WTC11 (cell line): ENCODE measurements around the gene LDLRAD4. TPM values are rescaled to one million over a fixed set of nuclear protein-coding genes. Genes with fewer than 3 reads are reported as not detected.

Source experiments
- ATAC-seq: fragments of 200-7000 bp; cut with Tn5 transposase; 2 replicates; pipeline ENCODE4 v1.10.0; 2021; ENCODE audit warnings: mild to moderate bottlenecking, moderate library complexity
- CTCF ChIA-PET: fragments of 300-600 bp; sonication (Branson Sonifier 250); formaldehyde crosslinking; loops from one replicate; lab custom pipeline; 2021; ENCODE audit warnings: antibody characterized with exemption; lab: Charles Lee
- POLR2A ChIA-PET: fragments of 350-600 bp; sonication (Branson Sonifier 250); formaldehyde crosslinking; loops from one replicate; lab custom pipeline; 2021; ENCODE audit warnings: antibody characterized with exemption; lab: Charles Lee
- DNase-seq: peaks from one replicate; pipeline ENCODE4 v3.0.0; 2021; ENCODE audit warnings: low spot score
- H3K27ac Mint-ChIP-seq: 2 replicates; pipeline ENCODE4 v1.8.0; 2021; ENCODE audit warnings: mixed read lengths
- H3K27me3 Mint-ChIP-seq: 2 replicates; pipeline ENCODE4 v1.8.0; 2021; ENCODE audit warnings: low read depth, mild to moderate bottlenecking, moderate library complexity, mixed read lengths
- H3K36me3 Mint-ChIP-seq: 2 replicates; pipeline ENCODE4 v1.8.0; 2021; ENCODE audit warnings: mixed read lengths
- H3K4me1 Mint-ChIP-seq: 2 replicates; pipeline ENCODE4 v1.8.0; 2022; ENCODE audit warnings: mixed read lengths
- H3K4me3 Mint-ChIP-seq: 2 replicates; pipeline ENCODE4 v1.8.0; 2021; ENCODE audit warnings: mild to moderate bottlenecking, moderate library complexity, mixed read lengths
- H3K9me3 Mint-ChIP-seq: 2 replicates; pipeline ENCODE4 v1.8.0; 2021; ENCODE audit warnings: mixed read lengths
- ARID4B ChIP-seq: sonication (generic); formaldehyde crosslinking; IDR thresholded peaks from 2 replicates; pipeline ENCODE4 v1.8.0; 2023; ENCODE audit warnings: missing genetic modification reagents, mild to moderate bottlenecking, borderline replicate concordance
- ATF2 ChIP-seq: sonication (generic); formaldehyde crosslinking; IDR thresholded peaks from 2 replicates; pipeline ENCODE4 v1.8.1; 2022; ENCODE audit warnings: low read depth, missing genetic modification reagents, borderline replicate concordance
- CREB1 ChIP-seq: sonication (generic); formaldehyde crosslinking; IDR thresholded peaks from 2 replicates; pipeline ENCODE4 v1.8.0; 2023; ENCODE audit warnings: mild to moderate bottlenecking, missing genetic modification reagents
- E2F4 ChIP-seq: sonication (generic); formaldehyde crosslinking; IDR thresholded peaks from 2 replicates; pipeline ENCODE4 v1.8.1; 2022; ENCODE audit warnings: low read depth, mild to moderate bottlenecking, moderate library complexity, missing genetic modification reagents, borderline replicate concordance
- ELF4 ChIP-seq: sonication (generic); formaldehyde crosslinking; IDR thresholded peaks from 2 replicates; pipeline ENCODE4 v1.8.1; 2022; ENCODE audit warnings: low read depth, mild to moderate bottlenecking, moderate library complexity, missing genetic modification reagents
- MAX ChIP-seq: sonication (generic); formaldehyde crosslinking; IDR thresholded peaks from 2 replicates; pipeline ENCODE4 v1.8.0; 2022; ENCODE audit warnings: mild to moderate bottlenecking, missing genetic modification reagents
- NFE2L1 ChIP-seq: sonication (generic); formaldehyde crosslinking; IDR thresholded peaks from 2 replicates; pipeline ENCODE4 v1.8.1; 2023; ENCODE audit warnings: missing genetic modification reagents
- PRRX2 ChIP-seq: fragments of 250-450 bp; sonication (Bioruptor Pico); IDR thresholded peaks from 2 replicates; pipeline ENCODE4 v1.8.0; 2021; ENCODE audit warnings: mild to moderate bottlenecking
- SMAD3 ChIP-seq: sonication (generic); formaldehyde crosslinking; IDR thresholded peaks from 2 replicates; pipeline ENCODE4 v1.8.0; 2022; ENCODE audit warnings: missing genetic modification reagents, mild to moderate bottlenecking, borderline replicate concordance
- ZBTB43 ChIP-seq: sonication (generic); formaldehyde crosslinking; IDR thresholded peaks from 2 replicates; pipeline ENCODE4 v1.8.1; 2023; ENCODE audit warnings: mild to moderate bottlenecking, missing genetic modification reagents
- ZNF121 ChIP-seq: sonication (generic); formaldehyde crosslinking; IDR thresholded peaks from 2 replicates; pipeline ENCODE4 v1.8.0; 2023; ENCODE audit warnings: missing genetic modification reagents
- ZNF219 ChIP-seq: sonication (generic); formaldehyde crosslinking; IDR thresholded peaks from 2 replicates; pipeline ENCODE4 v1.8.0; 2023; ENCODE audit warnings: missing genetic modification reagents, mild to moderate bottlenecking, borderline replicate concordance
- ZNF396 ChIP-seq: fragments of 250-450 bp; sonication (Bioruptor Pico); IDR thresholded peaks from 2 replicates; pipeline ENCODE4 v1.8.0; 2021; ENCODE audit warnings: mild to moderate bottlenecking, moderate library complexity, borderline replicate concordance
- ZNF416 ChIP-seq: fragments of 250-450 bp; sonication (Bioruptor Pico); IDR thresholded peaks from 2 replicates; pipeline ENCODE4 v1.9.0; 2021; ENCODE audit warnings: mild to moderate bottlenecking, inconsistent platforms
- ZNF425 ChIP-seq: fragments of 250-450 bp; sonication (Bioruptor Pico); conservative IDR thresholded peaks from 2 replicates; pipeline ENCODE4 v1.9.0; 2021; ENCODE audit warnings: mild to moderate bottlenecking
- ZNF532 ChIP-seq: fragments of 250-450 bp; sonication (Bioruptor Pico); IDR thresholded peaks from 2 replicates; pipeline ENCODE4 v1.9.0; 2021; ENCODE audit warnings: mild to moderate bottlenecking, borderline replicate concordance
- ZSCAN18 ChIP-seq: fragments of 250-450 bp; sonication (Bioruptor Pico); IDR thresholded peaks from 2 replicates; pipeline ENCODE4 v2.1.2; 2022; ENCODE audit warnings: mild to moderate bottlenecking, moderate library complexity
- total RNA-seq: library from RNA; stranded (reverse); gene quantifications from 3 replicates; pipeline ENCODE4 v1.2.3, GENCODE V29; 2021

Gene LDLRAD4
- total RNA-seq, 1 experiment from 2014 or later: 6.2 TPM

GRCh38 chr18:13271302-13271911 lies 52.8 kb downstream of the LDLRAD4 start:
- Mint-ChIP-seq H3K4me1 (peaks cover 26% of the 10 kb centered on the region), H3K36me3 (no peaks in the 10 kb centered on the region), H3K27ac (no peak overlapping the region), H3K27me3 (no peaks in the 10 kb centered on the region; the same call in 1 of the 2 replicates), H3K4me3 (no peak overlapping the region), H3K9me3 (no peaks in the 10 kb centered on the region)
- POLR2A ChIA-PET: interaction anchor here (0.7 kb wide), 1 partner anchor 46 kb away, joined by 3 read pairs; no protein-coding TSS in a partner anchor
- no peak for DNase-seq
- TF ChIP-seq ELF4 (CRISPR knock-in tag) (no peak), ZNF219 (no peak), ZSCAN18 (CRISPR knock-in tag) (no peak), CREB1 (CRISPR knock-in tag) (no peak), MAX (CRISPR knock-in tag) (no peak), NFE2L1 (CRISPR knock-in tag) (no peak), SMAD3 (CRISPR knock-in tag) (no peak), ZBTB43 (CRISPR knock-in tag) (no peak), ZNF416 (no peak), ZNF396 (CRISPR knock-in tag) (no peak), ZNF425 (CRISPR knock-in tag) (no peak)
- CTCF ChIA-PET: interaction anchor here (0.7 kb wide), 1 partner anchor 286 kb away, joined by 4 read pairs; no protein-coding TSS in a partner anchor
- no peak for ATAC-seq

- ChIA-PET POLR2A (interaction anchor here (0.7 kb wide), 1 partner anchor 47 kb away, joined by 3 read pairs; no protein-coding TSS in a partner anchor), CTCF (interaction anchor here (0.7 kb wide), 1 partner anchor 285 kb away, joined by 4 read pairs; no protein-coding TSS in a partner anchor)
- peaks cover 22% of the 10 kb centered on the region for H3K4me1 Mint-ChIP-seq
- H3K36me3 Mint-ChIP-seq: no peaks in the 10 kb centered on the region
- DNase-seq (no peak), ATAC-seq (no peak)
- no peak overlapping the region for H3K4me3 Mint-ChIP-seq
- no peaks in the 10 kb centered on the region for H3K9me3 Mint-ChIP-seq
- H3K27me3 Mint-ChIP-seq: no peaks in the 10 kb centered on the region; the same call in 1 of the 2 replicates
- H3K27ac Mint-ChIP-seq: no peak overlapping the region
- TF ChIP-seq PRRX2 (CRISPR knock-in tag): no peak
- no peak for TF ChIP-seq ARID4B (CRISPR knock-in tag)
- TF ChIP-seq E2F4 (CRISPR knock-in tag): no peak
- no peak for TF ChIP-seq ZNF532 (CRISPR knock-in tag)
- no peak for TF ChIP-seq ATF2 (CRISPR knock-in tag)
- no peak for TF ChIP-seq ZNF121
Observed at GRCh38 chr18:13272416-13272815, 53.9 kb downstream of the LDLRAD4 start.
